Measurements from ENCODE around the gene USP25. TPM values are rescaled to one million over a fixed set of nuclear protein-coding genes. Genes with fewer than 3 reads are reported as not detected.
A peak's percentile ranks its signal among the peaks of the same experiment; 100 is the strongest.

USP25 gene
- total RNA-seq, 1 donor from 2014 or later: 54.5 TPM

- no peaks in the 10 kb centered on the region for H3K27me3 ChIP-seq (ENCODE audit: control insufficient read depth, insufficient read depth, low read length)
- DNase-seq (ENCODE audit: low read depth) (no peak), FAIRE-seq (no peak)
- no peaks in the 10 kb centered on the region for H3K36me3 ChIP-seq (ENCODE audit: control insufficient read depth, insufficient read depth, low read length)
- no peak for TF ChIP-seq CTCF (IDR thresholded peaks at IDR 0.05; ENCODE audit: insufficient read depth, low read length, severe bottlenecking)
- H3K4me3 ChIP-seq (ENCODE audit: low read depth, low read length): no peak overlapping the region
Observed at GRCh38 chr21:15801352-15801863, 71.6 kb downstream of the USP25 start.

GRCh38 chr21:15804247-15805005, 74.6 kb downstream of the USP25 start:
- FAIRE-seq: no peak
- TF ChIP-seq CTCF (IDR thresholded peaks at IDR 0.05; ENCODE audit: insufficient read depth, low read length, severe bottlenecking): no peak
- DNase-seq (ENCODE audit: low read depth): no peak
- peaks cover 1% of the 10 kb centered on the region for H3K36me3 ChIP-seq (ENCODE audit: control insufficient read depth, insufficient read depth, low read length)
- no peaks in the 10 kb centered on the region for H3K27me3 ChIP-seq (ENCODE audit: control insufficient read depth, insufficient read depth, low read length)
- no peak overlapping the region for H3K4me3 ChIP-seq (ENCODE audit: low read depth, low read length)

GRCh38 chr21:15809065-15809464, 79.3 kb downstream of the USP25 start:
- Histone ChIP-seq H3K4me3 (ENCODE audit: low read depth, low read length) (no peak overlapping the region), H3K36me3 (ENCODE audit: control insufficient read depth, insufficient read depth, low read length) (peaks cover 2% of the 10 kb centered on the region), H3K27me3 (ENCODE audit: control insufficient read depth, insufficient read depth, low read length) (no peaks in the 10 kb centered on the region)
- FAIRE-seq: no peak
- no peak for DNase-seq (ENCODE audit: low read depth)
- TF ChIP-seq CTCF (IDR thresholded peaks at IDR 0.05; ENCODE audit: insufficient read depth, low read length, severe bottlenecking): no peak

GRCh38 chr21:15809818-15810217, 80.0 kb downstream of the USP25 start:
- Histone ChIP-seq H3K27me3 (ENCODE audit: control insufficient read depth, insufficient read depth, low read length) (no peaks in the 10 kb centered on the region), H3K36me3 (ENCODE audit: control insufficient read depth, insufficient read depth, low read length) (peaks cover 2% of the 10 kb centered on the region), H3K4me3 (ENCODE audit: low read depth, low read length) (no peak overlapping the region)
- no peak for FAIRE-seq
- TF ChIP-seq CTCF (IDR thresholded peaks at IDR 0.05; ENCODE audit: insufficient read depth, low read length, severe bottlenecking): no peak
- peak; percentile 80 for DNase-seq (ENCODE audit: low read depth)

- FAIRE-seq: no peak
- no peak overlapping the region for H3K4me3 ChIP-seq (ENCODE audit: low read depth, low read length)
- peaks cover 4% of the 10 kb centered on the region for H3K36me3 ChIP-seq (ENCODE audit: control insufficient read depth, insufficient read depth, low read length)
- no peak for TF ChIP-seq CTCF (IDR thresholded peaks at IDR 0.05; ENCODE audit: insufficient read depth, low read length, severe bottlenecking)
- DNase-seq (ENCODE audit: low read depth): no peak
- no peaks in the 10 kb centered on the region for H3K27me3 ChIP-seq (ENCODE audit: control insufficient read depth, insufficient read depth, low read length)
Observed at GRCh38 chr21:15815285-15815684, 85.5 kb downstream of the USP25 start.

Data from bronchial epithelial cell (primary cell).